ENCODE data around the gene TCFL5.

The TCFL5 gene

GRCh38 chr20:62861726-62862336 lies at the start of gene TCFL5:
Gene TCFL5 (minus strand): TSS chr20:62861822. CDS start chr20:62861670, 152 bp downstream.
- DNase-seq (peak; percentile 92), ATAC-seq (ENCODE audit: insufficient read depth, low read depth) (peak; percentile 88)
- Histone ChIP-seq H3K36me3 (ENCODE audit: insufficient read depth, low read length) (peaks cover 15% of the 10 kb centered on the region), H4K20me1 (ENCODE audit: insufficient read depth, low read length) (peaks cover 27% of the 10 kb centered on the region), H3K79me2 (ENCODE audit: insufficient read depth, low read length) (peaks cover 33% of the 10 kb centered on the region), H2AFZ (ENCODE audit: low read depth, low read length) (peak within 1 kb of the TSS; percentile 87), H3K9me3 (ENCODE audit: insufficient read depth, low read length, severe bottlenecking) (no peaks in the 10 kb centered on the region), H3K27me3 (ENCODE audit: insufficient read depth, low read length, poor library complexity) (no peaks in the 10 kb centered on the region), H3K4me3 (ENCODE audit: low read depth in 1 of 2, low read length in 2 of 2) (peak within 1 kb of the TSS; percentile 59 to 73; a peak in 3 of 4 replicates), H3K4me1 (ENCODE audit: insufficient read depth, low read length) (peaks cover 29% of the 10 kb centered on the region), H3K27ac (ENCODE audit: low read length) (peak within 1 kb of the TSS; percentile 65), H3K4me2 (ENCODE audit: insufficient read depth, low read length) (peak within 1 kb of the TSS; percentile 78), H3K9ac (ENCODE audit: low read depth, low read length) (peak within 1 kb of the TSS; percentile 74)
- TF ChIP-seq EZH2 (IDR thresholded peaks at IDR 0.05; ENCODE audit: borderline replicate concordance, low read depth, low read length, severe bottlenecking), result no peak
- TF ChIP-seq CTCF (IDR thresholded peaks at IDR 0.05; ENCODE audit: borderline replicate concordance, extremely low read depth, low read length, poor library complexity, severe bottlenecking), result no peak

- ATAC-seq (ENCODE audit: insufficient read depth, low read depth) (no peak), DNase-seq (no peak)
- Histone ChIP-seq H3K27ac (ENCODE audit: low read length) (no peak overlapping the region), H4K20me1 (ENCODE audit: insufficient read depth, low read length) (peaks cover 96% of the 10 kb centered on the region), H3K79me2 (ENCODE audit: insufficient read depth, low read length) (peaks cover 93% of the 10 kb centered on the region), H3K36me3 (ENCODE audit: insufficient read depth, low read length) (peaks cover 87% of the 10 kb centered on the region), H3K9me3 (ENCODE audit: insufficient read depth, low read length, severe bottlenecking) (no peaks in the 10 kb centered on the region), H3K27me3 (ENCODE audit: insufficient read depth, low read length, poor library complexity) (no peaks in the 10 kb centered on the region), H3K4me1 (ENCODE audit: insufficient read depth, low read length) (no peaks in the 10 kb centered on the region), H3K4me2 (ENCODE audit: insufficient read depth, low read length) (no peak overlapping the region), H3K9ac (ENCODE audit: low read depth, low read length) (no peak overlapping the region), H2AFZ (ENCODE audit: low read depth, low read length) (no peak overlapping the region), H3K4me3 (ENCODE audit: low read depth in 1 of 2, low read length in 2 of 2) (no peak overlapping the region)
- no peak for TF ChIP-seq CTCF (IDR thresholded peaks at IDR 0.05; ENCODE audit: borderline replicate concordance, extremely low read depth, low read length, poor library complexity, severe bottlenecking)
- no peak for TF ChIP-seq EZH2 (IDR thresholded peaks at IDR 0.05; ENCODE audit: borderline replicate concordance, low read depth, low read length, severe bottlenecking)
These were observed 49.3 kb upstream of the TCFL5 start for GRCh38 chr20:62910777-62911497.

GRCh38 chr20:62910217-62910766 lies 48.7 kb upstream of the TCFL5 start:
- Histone ChIP-seq H3K36me3 (ENCODE audit: insufficient read depth, low read length) (peaks cover 93% of the 10 kb centered on the region), H3K79me2 (ENCODE audit: insufficient read depth, low read length) (peaks cover 89% of the 10 kb centered on the region), H3K27ac (ENCODE audit: low read length) (no peak overlapping the region), H2AFZ (ENCODE audit: low read depth, low read length) (no peak overlapping the region), H4K20me1 (ENCODE audit: insufficient read depth, low read length) (peaks cover 96% of the 10 kb centered on the region), H3K4me2 (ENCODE audit: insufficient read depth, low read length) (no peak overlapping the region), H3K9ac (ENCODE audit: low read depth, low read length) (no peak overlapping the region), H3K4me3 (ENCODE audit: low read depth in 1 of 2, low read length in 2 of 2) (no peak overlapping the region), H3K27me3 (ENCODE audit: insufficient read depth, low read length, poor library complexity) (no peaks in the 10 kb centered on the region), H3K9me3 (ENCODE audit: insufficient read depth, low read length, severe bottlenecking) (no peaks in the 10 kb centered on the region), H3K4me1 (ENCODE audit: insufficient read depth, low read length) (no peaks in the 10 kb centered on the region)
- ATAC-seq (ENCODE audit: insufficient read depth, low read depth) (no peak), DNase-seq (no peak)
- TF ChIP-seq EZH2 (IDR thresholded peaks at IDR 0.05; ENCODE audit: borderline replicate concordance, low read depth, low read length, severe bottlenecking) (no peak), CTCF (IDR thresholded peaks at IDR 0.05; ENCODE audit: borderline replicate concordance, extremely low read depth, low read length, poor library complexity, severe bottlenecking) (no peak)

Measured in DND-41 (cell line).